ENCODE results near the gene GP1BA. TPM values are rescaled to one million over a fixed set of nuclear protein-coding genes. Genes with fewer than 3 reads are reported as not detected.
A peak's percentile ranks its signal among the peaks of the same experiment; 100 is the strongest.

Gene GP1BA
- total RNA-seq, 1 donor from 2014 or later, result not detected

DNA sequence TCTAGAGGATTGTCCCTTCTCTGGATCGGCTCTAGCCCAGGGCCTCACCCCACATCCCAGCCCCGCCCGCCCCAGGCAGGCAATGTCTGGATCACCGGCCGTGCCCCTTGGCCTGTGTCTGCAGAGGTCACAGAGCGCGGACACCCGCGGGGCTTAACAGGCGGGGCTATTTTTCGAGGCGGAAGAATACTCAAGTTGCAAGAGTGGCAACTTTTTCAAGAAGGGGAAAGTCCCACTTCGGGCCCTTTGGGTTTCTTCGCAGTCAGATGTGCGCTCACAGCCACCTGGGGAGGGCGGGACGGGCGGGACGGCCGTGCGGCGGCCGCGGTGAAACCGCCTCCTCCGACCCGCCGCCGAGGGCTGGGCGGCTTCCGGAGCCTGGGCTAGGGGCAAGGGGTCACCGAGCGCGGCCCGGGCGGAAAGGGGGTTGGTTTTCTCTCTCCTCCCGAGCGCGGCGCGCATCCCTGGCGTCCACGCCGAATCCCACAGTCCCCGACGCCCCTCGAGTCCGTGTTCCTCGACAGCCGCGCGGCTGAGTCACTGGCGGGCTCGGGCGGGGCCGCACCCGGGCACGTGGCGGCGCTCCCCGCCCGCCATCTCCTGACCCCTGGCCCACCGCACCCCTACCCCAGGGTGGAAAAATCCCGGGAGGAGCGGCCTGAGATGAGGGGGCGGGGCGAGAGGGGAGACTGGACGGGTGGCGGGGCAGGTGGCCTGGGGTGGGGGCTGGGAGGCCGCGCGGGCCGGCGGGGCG, 17.4 kb downstream of the GP1BA start:
- DNase-seq (ENCODE audit: low read depth, low spot score), result no peak

DNA sequence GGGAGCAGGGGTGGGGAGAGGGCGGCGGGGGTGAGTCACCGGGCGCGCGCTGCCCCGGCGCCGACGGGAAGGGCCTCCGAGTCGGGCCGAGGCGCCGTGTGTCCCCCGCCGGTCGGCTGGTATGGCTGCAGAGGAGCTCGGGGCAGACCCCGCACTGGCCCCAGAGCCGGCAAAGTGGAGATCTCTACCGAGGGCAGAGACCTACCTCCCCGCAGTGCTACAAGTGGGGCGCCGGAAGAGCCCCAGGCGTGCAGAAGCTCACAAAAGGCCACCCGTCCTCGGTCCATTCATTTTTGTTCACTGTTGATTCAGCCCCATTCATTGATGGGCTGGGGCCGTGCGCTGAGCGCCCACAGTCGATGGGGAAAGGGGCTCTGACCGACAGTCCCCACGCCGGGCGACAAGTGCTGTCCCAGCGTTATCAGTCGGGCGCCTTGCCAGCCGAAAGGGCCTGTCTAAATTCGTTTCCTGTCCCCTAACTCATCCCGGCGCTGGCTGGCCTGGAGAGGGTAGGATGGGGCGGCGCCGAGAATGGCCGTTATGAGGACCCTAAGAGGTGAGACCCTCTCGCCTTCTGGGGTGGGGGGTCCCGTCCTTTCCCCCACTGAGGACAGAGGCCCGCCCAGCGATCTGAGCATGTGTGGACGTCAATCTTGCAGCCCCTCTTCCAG, 18.1 kb downstream of the GP1BA start:
- DNase-seq (ENCODE audit: low read depth, low spot score), result no peak

GRCh38 chr17:4950746-4951204, 18.7 kb downstream of the GP1BA start, which contains the start of gene ENO3:
TSS of gene ENO3 (plus strand) at chr17:4951119. CDS start at chr17:4951830, 711 bp downstream.
- DNase-seq (ENCODE audit: low read depth, low spot score), result no peak

GRCh38 chr17:4951486-4951885, 19.4 kb downstream of the GP1BA start:
- DNase-seq (ENCODE audit: low read depth, low spot score), result no peak

DNA sequence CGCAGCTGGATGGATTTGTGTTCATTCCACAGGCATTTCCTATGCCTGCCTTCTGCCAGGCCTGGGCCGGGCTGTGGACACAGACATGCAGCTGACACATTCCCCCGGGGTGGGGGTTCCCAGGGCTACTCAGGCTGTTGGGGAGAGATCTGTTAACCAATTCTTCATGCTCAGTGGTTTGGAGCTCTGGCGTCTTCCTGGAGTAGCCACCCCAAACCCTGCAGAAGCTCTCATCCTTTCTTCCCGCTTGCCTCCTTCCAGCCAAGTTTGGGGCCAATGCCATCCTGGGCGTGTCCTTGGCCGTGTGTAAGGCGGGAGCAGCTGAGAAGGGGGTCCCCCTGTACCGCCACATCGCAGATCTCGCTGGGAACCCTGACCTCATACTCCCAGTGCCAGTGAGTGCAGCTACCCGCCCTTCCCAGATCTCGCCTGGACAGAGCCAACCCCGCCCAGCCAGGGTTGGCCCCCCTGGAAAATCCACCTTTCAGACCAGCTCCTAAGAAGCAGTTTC, 21.4 kb downstream of the GP1BA start:
- no peak for DNase-seq (ENCODE audit: low read depth, low spot score)

GRCh38 chr17:4955091-4955490, 23.0 kb downstream of the GP1BA start:
- no peak for DNase-seq (ENCODE audit: low read depth, low spot score)

GRCh38 chr17:4956493-4957061, 24.5 kb downstream of the GP1BA start:
- no peak for DNase-seq (ENCODE audit: low read depth, low spot score)

GRCh38 chr17:4958102-4958501, 26.0 kb downstream of the GP1BA start:
- no peak for DNase-seq (ENCODE audit: low read depth, low spot score)

DNA sequence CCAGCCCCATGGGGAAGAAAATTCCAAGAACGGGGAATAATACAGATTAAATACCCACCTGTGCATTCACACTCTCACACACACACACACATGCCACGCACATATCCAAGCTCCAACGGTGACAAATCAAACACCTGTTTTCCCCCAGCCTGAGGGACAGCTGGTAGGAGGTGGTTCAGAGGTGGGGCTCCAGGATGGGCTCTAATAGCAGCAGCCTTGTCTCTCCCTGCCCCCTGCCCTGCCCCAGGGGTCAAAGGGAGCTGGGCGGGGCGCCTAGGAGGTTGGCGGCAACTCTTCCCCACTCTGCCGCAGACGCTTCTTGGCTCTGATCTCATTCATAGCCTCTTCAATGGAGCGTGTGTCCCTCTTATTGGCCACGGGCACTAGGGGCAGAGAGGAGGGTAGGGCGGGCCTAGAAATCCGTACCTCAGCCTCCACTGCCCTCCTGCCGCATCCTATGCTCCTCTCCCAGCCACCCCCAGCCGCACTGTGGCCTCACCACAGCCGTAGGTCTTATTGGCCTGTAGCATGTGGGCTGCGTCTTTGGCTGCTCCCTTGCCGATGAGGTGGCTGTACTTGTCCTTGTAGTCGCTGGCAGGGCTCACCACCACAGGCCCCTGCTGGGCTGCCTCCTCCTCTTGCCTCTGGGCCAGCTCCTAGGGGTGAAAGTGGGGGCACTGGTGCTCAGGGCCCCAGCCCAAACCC, 27.3 kb downstream of the GP1BA start:
- DNase-seq (ENCODE audit: low read depth, low spot score), result no peak

DNA sequence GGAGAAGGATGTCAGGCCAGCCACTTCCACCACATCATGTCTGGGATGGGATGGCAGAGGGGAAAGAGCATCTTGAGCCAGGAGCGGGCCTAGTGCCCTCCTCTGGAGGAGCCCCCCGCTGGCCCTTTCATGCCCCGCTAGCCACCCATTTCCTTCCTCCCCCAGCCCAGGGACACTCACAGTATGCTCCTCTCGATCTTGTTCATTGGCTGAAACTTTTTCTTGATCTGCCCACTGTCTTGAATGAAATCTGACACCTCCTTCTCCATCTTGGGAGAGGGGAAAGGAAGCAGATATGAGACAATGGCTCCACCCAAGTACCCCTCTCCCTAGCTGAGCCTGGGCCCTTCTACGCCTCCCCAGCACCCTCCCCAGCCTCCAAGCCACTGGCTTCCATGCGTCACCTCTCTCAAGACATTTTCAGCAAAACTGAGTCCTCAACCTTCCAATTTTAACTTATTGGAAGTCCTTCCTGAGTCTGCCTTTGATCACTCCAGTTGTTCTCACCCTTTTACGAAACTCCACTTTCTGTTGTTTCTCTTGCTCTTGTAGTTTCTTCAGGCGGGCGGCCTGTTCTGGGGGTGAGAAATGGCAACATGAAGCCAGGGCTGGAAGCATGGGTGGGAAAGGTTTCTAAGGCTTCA, 28.3 kb downstream of the GP1BA start:
- DNase-seq (ENCODE audit: low read depth, low spot score), result no peak

GRCh38 chr17:4965311-4965986, 33.4 kb downstream of the GP1BA start:
- no peak for DNase-seq (ENCODE audit: low read depth, low spot score)

DNA sequence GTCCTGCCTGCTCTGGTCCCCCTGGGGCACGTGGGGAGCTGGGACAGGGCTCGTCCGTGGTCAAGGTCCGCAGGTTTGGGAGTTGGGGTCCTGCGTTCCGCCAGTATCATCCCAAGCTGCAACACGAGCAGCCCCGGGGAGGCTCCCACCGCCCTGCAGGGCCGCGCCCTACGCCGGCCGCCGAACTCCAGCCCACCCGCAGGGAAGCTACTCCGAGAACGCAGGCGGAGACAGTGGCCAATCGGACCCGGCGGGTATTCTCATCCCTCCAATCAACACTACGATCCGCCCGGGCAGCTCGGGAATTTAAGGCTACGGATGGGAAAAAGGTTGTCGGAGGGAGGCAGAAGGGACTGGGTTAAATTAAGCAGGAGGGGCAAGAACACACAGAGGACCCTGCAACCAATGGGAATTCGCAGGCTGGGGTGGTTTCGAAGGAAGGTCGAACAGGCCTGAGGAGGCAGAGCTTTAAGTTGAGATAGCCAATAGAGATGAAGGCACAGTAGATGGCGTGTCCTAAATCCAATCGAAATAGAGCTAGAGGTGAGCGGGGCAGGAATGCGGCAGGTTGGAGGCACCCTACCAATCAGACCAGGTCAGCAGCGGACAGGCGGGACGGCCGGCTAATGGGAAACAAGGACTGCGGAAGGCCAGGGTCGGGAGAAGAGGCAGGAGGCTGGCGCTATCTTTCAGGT, 34.9 kb downstream of the GP1BA start:
- peak; percentile 100 for DNase-seq (ENCODE audit: low read depth, low spot score)

DNA sequence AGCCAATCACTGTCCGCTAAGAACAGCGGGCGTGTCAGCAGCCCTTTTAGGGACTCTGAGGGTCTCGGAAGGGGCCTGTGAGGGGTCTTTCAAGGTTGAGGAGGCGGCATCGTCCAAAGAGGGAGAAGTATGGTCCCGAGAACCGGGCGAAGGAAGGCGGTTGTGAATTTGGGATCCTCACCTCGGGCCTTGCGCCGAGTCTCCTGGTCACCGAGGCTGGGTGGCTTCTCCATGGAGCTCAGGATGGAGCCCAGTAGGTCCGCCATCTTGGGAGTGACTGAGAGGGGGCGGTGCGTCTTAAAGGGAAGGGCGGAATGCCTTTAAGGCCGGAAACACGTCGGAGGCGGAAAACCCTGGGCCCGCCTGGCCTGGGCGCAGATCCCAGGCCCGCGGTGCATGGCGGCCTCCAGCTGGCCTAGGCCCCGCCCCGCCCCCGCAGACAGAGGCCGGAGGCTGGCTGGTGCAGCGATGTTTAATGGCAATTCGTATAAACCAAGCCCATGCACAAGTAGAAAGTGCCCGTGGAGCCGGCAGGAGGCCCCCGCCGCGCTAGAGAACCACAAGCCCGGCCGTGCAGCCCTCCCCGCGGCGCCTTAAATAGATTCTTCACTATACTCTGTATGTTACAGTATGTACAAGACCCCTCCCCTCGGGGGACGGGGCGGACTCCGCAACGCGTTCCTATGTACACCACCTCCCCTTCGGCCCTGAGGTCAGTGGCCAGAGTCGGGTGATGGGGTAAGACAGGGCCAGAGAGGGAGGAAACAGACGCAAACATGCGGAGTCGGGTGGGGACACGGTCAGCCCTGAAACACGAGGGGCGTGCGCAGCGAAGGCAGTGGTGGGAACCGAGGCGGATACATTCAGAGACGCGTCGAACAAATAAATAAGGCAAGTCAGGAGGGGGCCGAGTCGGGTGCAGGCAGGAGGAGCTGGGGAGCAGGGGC, 35.7 kb downstream of the GP1BA start, which contains the start of gene SPAG7:
Gene SPAG7, minus strand, starts transcription at position 279 of the 947 bp plus-strand sequence. Its CDS starts 13 bp downstream, at position 266.
- peak; percentile 94 for DNase-seq (ENCODE audit: low read depth, low spot score)

- DNase-seq (ENCODE audit: low read depth, low spot score), result no peak
Observed at GRCh38 chr17:4968486-4969046, 36.5 kb downstream of the GP1BA start.

DNA sequence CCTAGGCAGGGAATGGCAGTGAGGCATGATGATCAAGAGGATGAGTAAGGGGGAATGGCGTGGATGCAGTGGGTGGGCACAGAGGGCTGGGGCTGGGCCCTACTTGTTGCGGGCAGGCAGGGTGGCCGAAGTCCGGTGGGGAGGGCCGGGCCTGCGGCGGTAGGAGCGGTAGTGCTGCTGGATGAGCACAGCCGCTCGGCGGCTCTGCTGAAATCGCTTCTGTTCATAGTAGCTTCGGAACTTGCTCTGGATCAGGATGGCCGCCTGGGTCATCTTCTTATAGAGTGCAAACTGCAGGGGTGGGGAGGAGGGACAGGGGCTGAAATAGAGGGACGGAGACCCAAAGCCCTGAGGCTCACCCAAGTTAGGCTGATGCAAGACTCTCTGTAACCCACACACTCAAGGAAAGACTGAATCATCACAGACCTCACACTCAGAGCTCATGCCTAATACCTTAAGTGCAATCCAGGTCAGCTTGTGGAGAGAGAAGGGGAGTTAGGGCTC, 37.0 kb downstream of the GP1BA start:
- DNase-seq (ENCODE audit: low read depth, low spot score), result no peak

GRCh38 chr17:4969551-4970173, 37.6 kb downstream of the GP1BA start:
- no peak for DNase-seq (ENCODE audit: low read depth, low spot score)

GRCh38 chr17:4970273-4970672, 38.2 kb downstream of the GP1BA start:
- DNase-seq (ENCODE audit: low read depth, low spot score), result no peak

- no peak for DNase-seq (ENCODE audit: low read depth, low spot score)
Observed at GRCh38 chr17:4971826-4972225, 39.7 kb downstream of the GP1BA start.
